Measurements from ENCODE around the gene EVC2.

DNA sequence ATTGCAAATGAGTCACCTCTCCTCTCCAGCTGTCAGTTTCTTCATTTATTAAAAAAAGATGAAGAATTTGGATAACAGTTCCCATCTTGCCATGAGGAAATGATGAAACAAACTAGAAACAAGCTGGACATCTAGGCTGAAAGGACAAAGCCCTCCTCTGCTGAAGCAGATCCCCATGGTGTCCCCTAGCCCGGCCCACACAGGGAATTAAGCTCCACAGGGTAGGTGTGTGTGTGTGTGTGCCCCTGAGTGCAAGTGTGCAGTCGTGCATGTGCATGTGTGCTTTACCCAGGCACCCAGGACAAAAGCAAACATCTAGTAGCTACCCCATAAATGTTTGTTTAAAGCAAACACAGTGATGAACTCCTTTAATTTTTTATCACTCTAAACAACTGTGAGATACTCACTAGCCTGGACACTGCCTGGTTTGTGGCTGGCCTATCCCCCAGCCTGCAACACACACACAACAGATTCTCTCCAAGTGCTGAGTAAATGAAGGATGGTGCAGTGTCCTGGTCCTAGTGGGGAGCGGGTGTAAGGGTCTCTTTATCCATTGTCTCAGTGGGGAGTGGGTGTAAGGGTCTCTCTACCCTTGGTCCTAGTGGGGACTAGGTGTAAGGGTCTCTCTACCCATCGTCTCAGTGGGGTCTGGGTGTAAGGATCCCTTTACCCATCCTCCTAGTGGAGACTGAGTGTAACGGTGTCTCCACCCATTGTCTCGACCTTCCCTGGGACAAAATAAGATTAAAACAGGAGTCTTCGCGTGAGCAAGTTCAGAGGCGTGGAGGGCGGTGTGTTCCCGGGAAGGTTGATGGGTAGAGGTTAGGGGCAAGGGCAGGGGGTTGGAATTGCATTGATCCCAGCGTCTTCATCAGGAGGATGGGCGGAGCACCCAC, 2.0 kb upstream of the EVC2 start:
- TF ChIP-seq CTCF (IDR thresholded peaks at IDR 0.05 in 2 of 3, conservative IDR thresholded peaks at IDR 0.05 in 1 of 3; ENCODE audit: control insufficient read depth in 2 of 3, extremely low read depth in 1 of 3, insufficient read depth in 1 of 3, low read depth in 3 of 3, low read length in 3 of 3) (peak in 2 of 3 experiments; percentile 23 to 29; a peak in 3 of 6 replicates), PKNOX1 (IDR thresholded peaks at IDR 0.05) (no peak), BCLAF1 (IDR thresholded peaks at IDR 0.05) (no peak), EZH2 (IDR thresholded peaks at IDR 0.05; ENCODE audit: borderline replicate concordance, control insufficient read depth, low read depth, low read length) (no peak), ZZZ3 (IDR thresholded peaks at IDR 0.05; ENCODE audit: control insufficient read depth, insufficient read length, low read depth) (no peak), NFIC (IDR thresholded peaks at IDR 0.05; ENCODE audit: low read depth, low read length) (no peak), POU2F2 (IDR thresholded peaks at IDR 0.05; ENCODE audit: borderline replicate concordance, low read depth, low read length) (no peak), CHD1 (IDR thresholded peaks at IDR 0.05; ENCODE audit: low read depth, low read length) (no peak), PAX8 (IDR thresholded peaks at IDR 0.05) (no peak), SP1 (IDR thresholded peaks at IDR 0.05; ENCODE audit: low read depth, low read length) (no peak), POLR2A (IDR thresholded peaks at IDR 0.05; ENCODE audit: low read depth, low read length) (no peak), ELK1 (IDR thresholded peaks at IDR 0.05; ENCODE audit: low read depth, low read length) (no peak), JUND (IDR thresholded peaks at IDR 0.05; ENCODE audit: low read depth, low read length) (no peak), SMAD1 (IDR thresholded peaks at IDR 0.05; ENCODE audit: low read depth, partially characterized antibody) (no peak)

All from GM12878 (cell line).